ENCODE results near the gene DDX56. TPM values are rescaled to one million over a fixed set of nuclear protein-coding genes. Genes with fewer than 3 reads are reported as not detected.

Gene DDX56
- total and polyA plus RNA-seq, 2 of the 13 experiments (the other 11 are each of a cell fraction or from before 2014, with no cell fraction given), result 82.6 to 120 TPM

DNA sequence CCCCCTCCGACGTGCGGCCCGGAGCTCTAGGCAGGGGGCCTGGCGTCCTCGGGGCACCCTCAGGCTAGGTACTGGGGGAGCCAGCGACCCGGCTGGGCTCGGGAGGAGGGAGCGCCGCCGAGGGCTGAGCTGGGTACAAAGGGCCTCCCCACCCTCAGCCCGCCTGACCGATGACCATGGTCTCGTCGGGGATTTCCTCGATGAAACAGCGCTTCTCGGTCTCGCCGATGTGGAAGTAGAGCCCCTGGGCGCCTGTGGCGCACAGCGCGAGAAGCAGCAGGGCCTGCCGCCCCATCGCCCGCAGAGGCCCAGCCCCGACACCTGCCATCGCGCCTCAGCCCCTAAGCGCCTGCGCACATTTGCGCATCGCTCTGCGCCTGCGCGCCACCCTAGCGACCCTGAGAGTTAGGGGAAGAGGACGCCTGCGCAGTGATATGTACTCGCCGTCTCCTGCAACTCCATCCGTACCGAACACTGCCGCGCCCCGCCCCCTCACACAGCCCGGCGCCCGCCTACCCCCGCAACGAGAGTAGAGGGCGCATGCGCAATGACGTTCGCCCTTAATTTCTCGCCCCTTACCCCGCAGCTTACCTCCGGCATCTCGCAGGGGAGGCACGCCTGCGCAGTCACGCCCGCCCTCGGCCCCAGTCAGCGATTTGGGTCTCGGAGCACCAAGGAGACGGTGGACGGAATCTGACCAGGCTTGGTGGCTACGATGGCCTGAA is 8.3 kb upstream of the DDX56 start, which contains the start of gene TMED4 (continued):
- peak; percentile 58 for TF ChIP-seq CREB1 (IDR thresholded peaks at IDR 0.05)
- no peak for TF ChIP-seq CREB1 (CRISPR knock-in tag; IDR thresholded peaks at IDR 0.05)
- TF ChIP-seq, protein P1, sequence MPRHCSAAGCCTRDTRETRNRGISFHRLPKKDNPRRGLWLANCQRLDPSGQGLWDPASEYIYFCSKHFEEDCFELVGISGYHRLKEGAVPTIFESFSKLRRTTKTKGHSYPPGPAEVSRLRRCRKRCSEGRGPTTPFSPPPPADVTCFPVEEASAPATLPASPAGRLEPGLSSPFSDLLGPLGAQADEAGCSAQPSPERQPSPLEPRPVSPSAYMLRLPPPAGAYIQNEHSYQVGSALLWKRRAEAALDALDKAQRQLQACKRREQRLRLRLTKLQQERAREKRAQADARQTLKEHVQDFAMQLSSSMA (CRISPR knock-in tag; IDR thresholded peaks at IDR 0.05), result peak; percentile 88
- TF ChIP-seq ZNF678 (CRISPR knock-in tag; IDR thresholded peaks at IDR 0.05), result no peak; the same call in 1 of the 2 replicates
- TF ChIP-seq PHF8 (CRISPR knock-in tag; IDR thresholded peaks at IDR 0.05), result peak; percentile 96
- peak; percentile 99 for TF ChIP-seq ZFY (CRISPR knock-in tag; IDR thresholded peaks at IDR 0.05)
- TF ChIP-seq ZBTB7A (CRISPR knock-in tag; IDR thresholded peaks at IDR 0.05), result no peak
- TF ChIP-seq CHCHD3 (CRISPR knock-in tag; IDR thresholded peaks at IDR 0.05), result no peak
- TF ChIP-seq, protein P2, sequence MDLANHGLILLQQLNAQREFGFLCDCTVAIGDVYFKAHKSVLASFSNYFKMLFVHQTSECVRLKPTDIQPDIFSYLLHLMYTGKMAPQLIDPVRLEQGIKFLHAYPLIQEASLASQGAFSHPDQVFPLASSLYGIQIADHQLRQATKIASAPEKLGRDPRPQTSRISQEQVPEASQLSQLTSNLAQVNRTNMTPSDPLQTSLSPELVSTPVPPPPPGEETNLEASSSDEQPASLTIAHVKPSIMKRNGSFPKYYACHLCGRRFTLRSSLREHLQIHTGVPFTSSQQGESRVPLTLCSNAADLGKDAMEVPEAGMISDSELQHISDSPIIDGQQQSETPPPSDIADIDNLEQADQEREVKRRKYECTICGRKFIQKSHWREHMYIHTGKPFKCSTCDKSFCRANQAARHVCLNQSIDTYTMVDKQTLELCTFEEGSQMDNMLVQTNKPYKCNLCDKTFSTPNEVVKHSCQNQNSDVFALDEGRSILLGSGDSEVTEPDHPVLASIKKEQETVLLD (CRISPR knock-in tag; IDR thresholded peaks at IDR 0.05; ENCODE audit: low read depth), result 0 out of 2 replicates have a peak, but pooled peaks have one; percentile 22
- TF ChIP-seq KAT8 (CRISPR knock-in tag; IDR thresholded peaks at IDR 0.05), result peak; percentile 61
- TF ChIP-seq, protein P3, sequence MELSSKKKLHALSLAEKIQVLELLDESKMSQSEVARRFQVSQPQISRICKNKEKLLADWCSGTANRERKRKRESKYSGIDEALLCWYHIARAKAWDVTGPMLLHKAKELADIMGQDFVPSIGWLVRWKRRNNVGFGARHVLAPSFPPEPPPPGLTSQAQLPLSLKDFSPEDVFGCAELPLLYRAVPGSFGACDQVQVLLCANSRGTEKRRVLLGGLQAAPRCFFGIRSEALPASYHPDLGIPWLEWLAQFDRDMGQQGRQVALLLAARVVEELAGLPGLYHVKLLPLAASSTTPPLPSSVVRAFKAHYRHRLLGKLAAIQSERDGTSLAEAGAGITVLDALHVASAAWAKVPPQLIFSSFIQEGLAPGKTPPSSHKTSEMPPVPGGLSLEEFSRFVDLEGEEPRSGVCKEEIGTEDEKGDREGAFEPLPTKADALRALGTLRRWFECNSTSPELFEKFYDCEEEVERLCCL (CRISPR knock-in tag; IDR thresholded peaks at IDR 0.05; ENCODE audit: borderline replicate concordance), result no peak
- TF ChIP-seq TCF12 (IDR thresholded peaks at IDR 0.05), result no peak
- TF ChIP-seq TCF12 (CRISPR knock-in tag; IDR thresholded peaks at IDR 0.05), result no peak
- TF ChIP-seq, protein P4, sequence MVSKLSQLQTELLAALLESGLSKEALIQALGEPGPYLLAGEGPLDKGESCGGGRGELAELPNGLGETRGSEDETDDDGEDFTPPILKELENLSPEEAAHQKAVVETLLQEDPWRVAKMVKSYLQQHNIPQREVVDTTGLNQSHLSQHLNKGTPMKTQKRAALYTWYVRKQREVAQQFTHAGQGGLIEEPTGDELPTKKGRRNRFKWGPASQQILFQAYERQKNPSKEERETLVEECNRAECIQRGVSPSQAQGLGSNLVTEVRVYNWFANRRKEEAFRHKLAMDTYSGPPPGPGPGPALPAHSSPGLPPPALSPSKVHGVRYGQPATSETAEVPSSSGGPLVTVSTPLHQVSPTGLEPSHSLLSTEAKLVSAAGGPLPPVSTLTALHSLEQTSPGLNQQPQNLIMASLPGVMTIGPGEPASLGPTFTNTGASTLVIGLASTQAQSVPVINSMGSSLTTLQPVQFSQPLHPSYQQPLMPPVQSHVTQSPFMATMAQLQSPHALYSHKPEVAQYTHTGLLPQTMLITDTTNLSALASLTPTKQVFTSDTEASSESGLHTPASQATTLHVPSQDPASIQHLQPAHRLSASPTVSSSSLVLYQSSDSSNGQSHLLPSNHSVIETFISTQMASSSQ (IDR thresholded peaks at IDR 0.05; ENCODE audit: low read depth), result no peak
- TF ChIP-seq, protein P4 (CRISPR knock-in tag; IDR thresholded peaks at IDR 0.05; ENCODE audit: borderline replicate concordance), result 0 out of 2 replicates have a peak, but pooled peaks have one; percentile 30
- 0 out of 2 replicates have a peak, but pooled peaks have one; percentile 23 for TF ChIP-seq MYNN (CRISPR knock-in tag; IDR thresholded peaks at IDR 0.05; ENCODE audit: low read depth)
- peak; percentile 83 for TF ChIP-seq ZSCAN31 (CRISPR knock-in tag; IDR thresholded peaks at IDR 0.05; ENCODE audit: low read depth)
- no peak for TF ChIP-seq IKZF4 (CRISPR knock-in tag; IDR thresholded peaks at IDR 0.05; ENCODE audit: borderline replicate concordance, low read depth, not compliant biosample characterization)
- TF ChIP-seq, protein P5, sequence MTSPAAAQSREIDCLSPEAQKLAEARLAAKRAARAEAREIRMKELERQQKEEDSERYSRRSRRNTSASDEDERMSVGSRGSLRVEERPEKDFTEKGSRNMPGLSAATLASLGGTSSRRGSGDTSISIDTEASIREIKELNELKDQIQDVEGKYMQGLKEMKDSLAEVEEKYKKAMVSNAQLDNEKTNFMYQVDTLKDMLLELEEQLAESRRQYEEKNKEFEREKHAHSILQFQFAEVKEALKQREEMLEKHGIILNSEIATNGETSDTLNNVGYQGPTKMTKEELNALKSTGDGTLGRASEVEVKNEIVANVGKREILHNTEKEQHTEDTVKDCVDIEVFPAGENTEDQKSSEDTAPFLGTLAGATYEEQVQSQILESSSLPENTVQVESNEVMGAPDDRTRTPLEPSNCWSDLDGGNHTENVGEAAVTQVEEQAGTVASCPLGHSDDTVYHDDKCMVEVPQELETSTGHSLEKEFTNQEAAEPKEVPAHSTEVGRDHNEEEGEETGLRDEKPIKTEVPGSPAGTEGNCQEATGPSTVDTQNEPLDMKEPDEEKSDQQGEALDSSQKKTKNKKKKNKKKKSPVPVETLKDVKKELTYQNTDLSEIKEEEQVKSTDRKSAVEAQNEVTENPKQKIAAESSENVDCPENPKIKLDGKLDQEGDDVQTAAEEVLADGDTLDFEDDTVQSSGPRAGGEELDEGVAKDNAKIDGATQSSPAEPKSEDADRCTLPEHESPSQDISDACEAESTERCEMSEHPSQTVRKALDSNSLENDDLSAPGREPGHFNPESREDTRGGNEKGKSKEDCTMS (CRISPR knock-in tag; conservative IDR thresholded peaks at IDR 0.05), result no peak

All from HepG2 (cell line).